Middle frontal gyrus (tissue), 1 donor: ENCODE measurements around the gene IL12RB2.
"Not testable (repeated sequence)": the region's sequence is repeated elsewhere in the genome, so short reads cannot be mapped to it uniquely, and the experiment has no call there.

Experiments
- DNase-seq: peaks from one replicate; pipeline ENCODE4 v3.0.0-alpha.2; 2015; ENCODE audit warnings: low spot score; ENCODE audit errors: extremely low spot score

Gene IL12RB2

GRCh38 chr1:67393737-67394136 is 86.1 kb downstream of the IL12RB2 start:
- DNase-seq: no peak

- DNase-seq: no peak
Measured at GRCh38 chr1:67394548-67394947, 86.9 kb downstream of the IL12RB2 start.

GRCh38 chr1:67399199-67399993 is 91.7 kb downstream of the IL12RB2 start:
- DNase-seq: no peak

- DNase-seq: not testable (repeated sequence)
Measured at GRCh38 chr1:67400029-67400786, 92.5 kb downstream of the IL12RB2 start.

GRCh38 chr1:67401443-67401842 is 93.8 kb downstream of the IL12RB2 start:
- DNase-seq: no peak

- DNase-seq: no peak
Measured at GRCh38 chr1:67404212-67404620, 96.5 kb downstream of the IL12RB2 start.

- no peak for DNase-seq
Measured at GRCh38 chr1:67405473-67406245, 98.0 kb downstream of the IL12RB2 start.

GRCh38 chr1:67407498-67407897 is 99.8 kb downstream of the IL12RB2 start:
- DNase-seq: no peak

GRCh38 chr1:67408148-67408547 is 100.5 kb downstream of the IL12RB2 start:
- DNase-seq: no peak

GRCh38 chr1:67413101-67413500 is 105.4 kb downstream of the IL12RB2 start:
- DNase-seq: not testable (repeated sequence)

- no peak for DNase-seq
Measured at GRCh38 chr1:67414574-67414973, 106.9 kb downstream of the IL12RB2 start.

- DNase-seq: no peak
Measured at GRCh38 chr1:67415041-67415440, 107.4 kb downstream of the IL12RB2 start.

- DNase-seq: not testable (repeated sequence)
Measured at GRCh38 chr1:67417733-67418132, 110.1 kb downstream of the IL12RB2 start.

GRCh38 chr1:67418839-67419586 is 111.3 kb downstream of the IL12RB2 start:
- no peak for DNase-seq

- DNase-seq: no peak
Measured at GRCh38 chr1:67420835-67421492, 113.3 kb downstream of the IL12RB2 start.

GRCh38 chr1:67427465-67427864 is 119.8 kb downstream of the IL12RB2 start:
- no peak for DNase-seq

GRCh38 chr1:67427947-67428346 is 120.3 kb downstream of the IL12RB2 start:
- DNase-seq: no peak

GRCh38 chr1:67429011-67429527 is 121.4 kb downstream of the IL12RB2 start:
- no peak for DNase-seq

- DNase-seq: no peak
Measured at GRCh38 chr1:67429528-67430357, 122.1 kb downstream of the IL12RB2 start.
